ENCODE data around the gene MYCN.

- TF ChIP-seq CTCF (IDR thresholded peaks at IDR 0.05) (no peak), POLR2A (IDR thresholded peaks at IDR 0.05) (no peak)
Observed at GRCh38 chr2:15979051-15979758, 38.9 kb downstream of the MYCN start.

All from esophagus squamous epithelium (tissue), 4 donors.